GM19023 (cell line): ENCODE results near the gene PPM1D.

Experiments used
- ATAC-seq: cut with Tn5 transposase; IDR thresholded peaks from one replicate; pipeline ENCODE4 v1.9.1; 2021; ENCODE audit warnings: mild to moderate bottlenecking, moderate library complexity; ENCODE audit not compliant: unreplicated experiment

PPM1D gene

DNA sequence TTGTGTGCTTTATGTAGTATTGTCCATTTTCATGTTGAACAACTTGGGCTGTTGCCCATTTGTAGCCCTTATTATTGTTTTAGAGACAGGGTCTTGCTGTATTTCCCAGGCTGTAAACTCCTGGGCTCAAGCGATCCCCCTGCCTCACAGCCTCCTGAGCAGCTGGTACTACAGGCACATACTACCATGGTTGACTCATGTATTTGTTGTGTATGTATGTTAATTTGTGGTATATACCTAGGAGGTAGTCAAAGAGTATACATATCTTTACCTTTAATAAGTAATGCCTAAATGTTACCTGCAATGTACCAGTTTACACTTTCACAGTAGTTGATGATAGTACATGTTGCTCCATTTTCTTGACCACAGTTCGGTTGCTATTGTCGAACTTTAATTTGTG is 18.1 kb downstream of the PPM1D start:
- no peak for ATAC-seq

DNA sequence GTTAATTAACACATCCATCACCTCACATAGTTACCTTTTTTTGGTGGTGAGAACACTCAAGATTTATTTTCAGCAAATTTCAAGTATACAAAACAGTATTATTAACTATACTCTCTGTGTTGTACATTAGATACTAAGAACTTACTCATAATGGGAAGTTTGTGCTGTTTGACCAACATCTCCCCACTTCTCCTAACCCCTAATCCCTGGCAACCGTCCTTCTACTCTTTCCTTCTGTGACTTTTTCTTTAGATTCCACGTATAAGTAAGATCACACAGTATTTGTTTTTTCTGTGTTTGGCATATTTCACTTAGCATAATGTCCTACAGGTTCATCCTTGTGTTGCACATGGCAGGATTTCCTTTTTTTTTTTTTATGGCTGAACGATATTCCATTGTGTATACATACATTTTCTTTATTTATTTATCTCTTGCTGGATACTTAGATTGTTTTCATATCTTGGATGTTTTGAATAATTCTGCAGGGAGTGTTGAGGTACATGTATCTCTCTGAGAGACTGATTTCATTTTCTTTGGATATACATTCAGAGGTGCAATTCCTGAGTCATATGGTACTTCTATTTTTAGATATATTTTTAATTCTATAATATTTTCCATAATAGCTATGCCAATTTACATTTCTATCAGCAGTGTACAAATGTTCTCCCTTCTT is 19.0 kb downstream of the PPM1D start:
- ATAC-seq: no peak

DNA sequence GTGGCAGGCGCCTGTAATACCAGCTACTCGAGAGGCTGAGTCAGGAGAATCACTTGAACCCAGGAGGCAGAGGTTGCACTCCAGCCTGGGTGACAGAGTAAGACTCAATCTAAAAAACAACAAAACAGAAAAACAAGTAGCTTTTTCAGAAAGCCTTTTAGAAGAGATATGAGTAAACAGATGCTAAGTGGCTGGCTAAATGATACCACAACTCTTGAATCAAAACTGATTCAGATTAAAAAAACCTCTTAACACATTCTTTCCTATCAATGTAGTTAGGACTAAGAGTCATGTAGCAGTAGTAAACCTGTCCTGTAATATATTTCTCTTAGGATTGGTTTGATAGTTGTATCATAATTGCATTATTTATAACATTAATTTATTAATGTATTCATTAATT is 23.0 kb downstream of the PPM1D start:
- no peak for ATAC-seq

DNA sequence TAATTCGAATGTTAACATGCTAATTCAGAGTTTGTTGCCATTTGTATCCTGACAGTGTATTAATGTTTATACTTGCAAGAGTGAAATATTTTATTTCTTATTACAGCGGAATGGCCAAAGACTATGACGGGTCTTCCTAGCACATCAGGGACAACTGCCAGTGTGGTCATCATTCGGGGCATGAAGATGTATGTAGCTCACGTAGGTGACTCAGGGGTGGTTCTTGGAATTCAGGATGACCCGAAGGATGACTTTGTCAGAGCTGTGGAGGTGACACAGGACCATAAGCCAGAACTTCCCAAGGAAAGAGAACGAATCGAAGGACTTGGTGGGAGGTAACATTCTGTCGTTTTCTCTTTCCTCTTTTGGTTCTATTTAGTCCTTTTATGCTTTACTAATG is 23.4 kb downstream of the PPM1D start:
- no peak for ATAC-seq

DNA sequence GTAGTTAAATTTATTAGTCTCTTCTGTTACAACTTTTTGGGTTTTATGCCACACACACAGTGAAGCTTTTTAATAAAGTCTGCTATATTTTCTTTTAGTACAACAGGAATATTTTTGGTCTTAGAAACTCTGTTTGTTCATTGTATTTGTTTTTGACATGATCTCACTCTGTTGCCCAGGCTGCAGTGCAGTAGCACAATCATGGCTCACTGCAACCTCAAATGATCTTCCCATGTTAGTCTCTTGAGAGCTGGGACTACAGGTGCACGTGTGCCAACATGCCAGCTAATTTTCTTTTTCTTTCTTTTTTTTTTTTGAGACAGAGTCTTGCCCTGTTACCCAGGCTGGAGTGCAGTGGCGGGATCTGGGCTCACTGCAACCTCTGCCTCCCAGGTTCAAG is 27.1 kb downstream of the PPM1D start:
- ATAC-seq: no peak

DNA sequence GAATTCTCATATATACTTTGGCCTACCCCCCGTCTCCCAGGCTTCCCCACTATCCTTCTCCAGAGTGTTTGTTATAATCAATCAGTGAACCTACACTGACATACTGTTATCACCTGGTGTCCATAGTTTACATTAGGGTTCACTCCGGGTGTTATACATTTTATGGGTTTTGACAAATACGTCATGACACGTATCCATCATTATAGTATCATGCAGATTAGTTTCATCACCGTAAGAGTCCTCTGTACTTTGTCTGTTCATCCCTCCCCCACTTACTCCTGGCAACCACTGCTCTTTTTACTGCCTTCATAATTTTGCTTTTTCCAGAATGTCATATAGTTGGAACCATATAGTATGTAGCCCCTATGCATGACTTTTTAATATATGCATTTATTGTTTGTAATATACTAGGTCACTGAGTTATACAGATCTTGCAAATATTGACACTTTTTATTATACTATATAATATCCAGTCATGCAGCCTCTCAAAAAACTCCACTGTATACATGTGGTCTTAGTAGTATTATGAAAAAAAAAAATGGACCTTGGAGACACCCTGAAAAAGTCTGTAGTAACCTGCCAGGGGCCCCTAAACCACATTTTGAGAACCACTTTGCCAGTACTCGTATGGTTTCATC is 28.4 kb downstream of the PPM1D start:
- no peak for ATAC-seq

DNA sequence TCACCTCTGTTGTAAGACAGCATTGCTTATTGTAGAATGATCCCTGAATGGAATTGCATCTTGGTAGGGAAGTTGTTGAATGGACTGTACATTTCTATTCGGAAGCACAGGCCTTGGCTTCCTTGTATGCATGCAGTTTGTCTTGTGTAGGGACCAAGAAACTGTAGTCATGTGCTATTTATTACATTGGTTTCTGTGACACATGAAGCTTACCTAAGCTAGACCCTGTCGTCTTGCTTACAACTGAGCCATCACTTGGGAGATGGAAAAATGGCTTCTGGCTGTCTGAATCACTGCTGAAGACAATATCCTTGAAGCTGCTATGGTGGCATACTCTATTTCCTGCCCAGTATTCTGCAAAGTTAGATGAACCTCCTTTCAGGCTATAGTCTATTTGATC is 29.1 kb downstream of the PPM1D start:
- no peak for ATAC-seq

DNA sequence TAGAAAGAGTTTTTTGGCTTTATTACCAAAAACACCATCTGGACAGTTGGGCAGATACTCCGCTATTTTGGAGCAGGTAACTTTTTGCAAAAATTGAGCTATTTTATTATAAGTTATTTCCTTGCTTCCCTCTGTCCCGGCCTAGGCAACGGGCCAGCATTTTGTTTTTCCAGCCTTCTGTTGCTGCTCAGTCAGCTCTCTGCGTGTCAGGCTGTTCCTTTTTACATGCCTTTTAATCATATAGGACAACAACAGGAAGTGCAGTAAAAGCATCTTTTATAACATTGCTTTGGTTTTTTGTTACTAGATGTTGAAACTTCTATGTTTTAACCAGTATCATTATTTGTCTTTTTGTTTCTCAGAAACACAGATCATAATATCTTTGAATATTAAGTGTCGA is 30.4 kb downstream of the PPM1D start:
- ATAC-seq: no peak

DNA sequence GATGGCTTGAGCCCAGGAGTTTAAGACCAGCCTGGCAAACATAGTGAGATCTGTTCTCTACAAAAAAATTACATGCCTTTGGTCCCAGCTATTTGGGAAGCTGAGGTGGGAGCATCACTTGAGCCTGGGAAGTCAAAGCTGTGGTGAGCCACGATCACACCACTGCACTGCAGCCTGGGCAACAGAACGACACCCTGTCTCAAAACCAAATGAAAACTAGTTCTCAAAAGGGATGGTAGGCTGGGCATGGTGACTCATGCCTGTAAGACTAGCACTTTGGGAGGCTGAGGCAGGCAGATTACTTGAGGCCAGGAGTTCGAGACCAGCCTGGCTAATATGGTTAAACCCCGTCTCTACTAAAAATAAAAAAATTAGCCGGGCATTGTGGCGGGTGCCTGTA is 31.1 kb downstream of the PPM1D start:
- ATAC-seq: no peak

DNA sequence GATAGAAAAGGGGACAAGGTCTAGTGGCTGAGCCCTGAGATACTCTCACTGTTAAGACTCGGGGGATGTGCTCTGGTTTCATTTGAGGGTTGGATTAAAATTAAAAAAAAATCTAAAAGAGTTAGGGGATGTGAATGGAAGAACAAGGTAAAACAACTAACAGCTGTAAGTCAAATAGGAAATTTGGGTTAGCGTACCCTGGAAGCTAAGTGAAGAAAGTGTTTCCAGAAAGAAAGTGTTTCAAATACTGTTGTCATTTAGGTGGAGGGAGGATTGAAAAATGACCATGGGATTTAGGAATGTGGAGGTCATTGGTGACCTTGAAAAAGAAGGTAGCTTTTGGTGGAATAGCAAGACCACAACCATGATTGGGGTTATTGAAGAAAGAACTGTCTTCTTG is 37.7 kb downstream of the PPM1D start:
- no peak for ATAC-seq

DNA sequence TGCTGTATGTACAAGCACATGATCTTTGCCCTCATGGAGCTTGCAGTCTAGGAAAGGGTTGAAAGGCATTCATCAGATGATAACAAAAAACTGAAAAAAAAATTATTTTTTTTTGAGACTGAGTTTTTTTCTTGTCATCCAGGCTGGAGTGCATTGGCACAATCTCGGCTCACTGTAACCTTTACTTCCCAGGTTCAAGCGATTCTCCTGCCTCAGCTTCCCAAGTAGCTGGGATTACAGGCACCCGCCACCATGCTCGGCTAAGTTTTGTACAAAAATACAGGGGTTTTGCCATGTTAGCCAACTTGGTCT is 39.0 kb downstream of the PPM1D start:
- no peak for ATAC-seq

DNA sequence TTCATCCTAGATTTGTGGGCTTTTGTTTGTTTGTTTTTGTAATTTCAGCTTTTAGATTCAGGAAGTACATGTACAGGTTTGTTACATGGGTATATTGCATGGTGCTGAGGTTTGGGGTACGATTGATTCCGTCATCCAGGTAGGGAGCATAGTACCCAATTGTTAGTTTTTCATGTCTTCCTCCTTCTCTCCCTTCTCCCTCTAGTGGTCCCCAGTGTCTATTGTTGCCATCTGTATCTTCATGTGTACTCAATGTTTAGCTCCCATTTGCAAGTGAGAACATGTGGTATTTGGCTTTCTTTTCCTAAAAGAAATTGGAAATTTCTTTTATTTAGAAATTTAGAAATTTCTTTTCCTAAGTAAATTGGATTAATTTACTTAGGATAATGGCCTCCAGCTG is 40.5 kb downstream of the PPM1D start:
- ATAC-seq: no peak

DNA sequence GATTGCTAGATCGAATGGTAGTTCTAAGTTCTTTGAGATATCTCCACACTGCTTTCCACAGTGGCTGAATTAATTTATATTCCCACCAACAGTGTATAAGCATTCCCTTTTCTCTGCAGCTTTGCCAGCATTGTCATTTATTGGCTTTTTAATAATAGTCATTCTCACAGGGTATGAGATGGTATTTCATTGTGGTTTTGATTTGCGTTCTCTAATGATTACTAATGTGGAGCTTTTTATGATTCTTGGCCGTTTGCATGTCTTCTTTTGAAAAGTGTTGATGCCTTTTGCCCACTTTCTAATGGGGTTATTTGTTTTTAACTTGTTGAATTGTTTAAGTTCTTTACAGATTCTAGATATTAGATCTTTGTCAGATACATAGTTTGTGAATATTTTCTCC is 41.1 kb downstream of the PPM1D start:
- ATAC-seq: no peak

DNA sequence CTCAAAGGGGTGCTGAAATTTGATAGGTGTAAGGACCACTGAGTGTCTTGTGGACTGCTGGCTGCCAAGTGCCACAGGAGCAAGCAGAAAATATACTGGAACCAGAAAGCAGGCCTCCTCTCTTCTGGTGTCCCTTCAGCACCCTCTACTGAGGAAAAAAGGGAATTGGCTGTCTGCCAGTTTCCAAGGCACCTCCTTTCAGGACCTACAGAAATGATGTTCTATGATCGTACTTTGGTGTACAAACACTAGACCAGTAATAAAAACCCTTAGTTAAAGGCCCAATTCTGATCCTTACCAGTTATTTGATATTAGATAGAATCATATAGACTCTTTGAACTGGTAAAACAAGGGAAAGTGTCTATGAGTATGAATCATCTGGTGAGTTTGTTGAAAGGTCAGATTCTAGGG is 41.8 kb downstream of the PPM1D start:
- ATAC-seq: no peak

DNA sequence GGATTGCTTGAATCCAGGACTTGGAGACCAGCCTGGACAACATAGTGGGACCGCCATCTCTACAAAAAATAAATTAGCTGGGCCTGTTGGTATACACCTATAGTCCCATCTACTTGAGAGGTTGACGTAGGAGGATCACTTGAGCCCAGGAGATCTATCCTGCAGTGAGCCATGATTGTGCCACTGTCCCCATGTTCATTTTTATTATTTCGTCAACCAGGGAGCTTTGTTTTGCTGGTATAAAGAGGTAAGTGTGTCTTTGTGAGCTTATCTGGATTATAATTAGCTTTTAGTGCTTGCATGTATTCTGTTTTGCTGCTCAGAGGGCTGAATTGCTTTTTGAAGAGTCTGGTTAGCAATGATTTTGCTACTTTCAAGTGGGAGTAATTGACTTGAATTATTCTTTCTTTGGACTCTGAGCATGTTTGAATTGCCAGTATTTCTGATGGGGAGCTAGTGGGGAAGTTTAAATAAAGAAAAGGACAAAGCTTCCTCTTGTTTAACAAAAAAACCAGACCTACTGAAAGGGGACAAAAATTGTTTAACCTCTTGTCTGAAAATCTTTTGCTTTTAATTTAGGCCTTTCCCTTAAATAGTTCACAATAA is 46.0 kb downstream of the PPM1D start:
- ATAC-seq: no peak

DNA sequence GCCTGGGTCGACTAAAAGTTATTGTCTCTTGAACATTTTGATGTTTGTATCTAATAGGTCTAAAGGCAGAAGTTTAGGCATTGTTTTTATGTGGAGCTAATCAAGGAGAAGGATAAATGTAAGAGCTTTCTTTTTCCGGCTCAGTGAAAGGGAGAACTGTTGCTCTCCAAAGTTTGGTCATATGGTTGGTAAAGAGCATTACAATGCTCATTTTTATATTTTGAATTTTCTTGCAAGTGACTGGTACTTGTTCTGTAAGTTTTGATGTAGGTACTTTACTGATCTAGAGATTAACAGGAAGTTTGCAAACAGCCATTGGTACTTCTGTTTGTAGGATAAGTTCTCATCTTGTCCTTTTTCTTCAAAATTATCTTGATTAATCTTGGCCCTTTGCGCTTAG is 46.7 kb downstream of the PPM1D start:
- ATAC-seq: no peak

DNA sequence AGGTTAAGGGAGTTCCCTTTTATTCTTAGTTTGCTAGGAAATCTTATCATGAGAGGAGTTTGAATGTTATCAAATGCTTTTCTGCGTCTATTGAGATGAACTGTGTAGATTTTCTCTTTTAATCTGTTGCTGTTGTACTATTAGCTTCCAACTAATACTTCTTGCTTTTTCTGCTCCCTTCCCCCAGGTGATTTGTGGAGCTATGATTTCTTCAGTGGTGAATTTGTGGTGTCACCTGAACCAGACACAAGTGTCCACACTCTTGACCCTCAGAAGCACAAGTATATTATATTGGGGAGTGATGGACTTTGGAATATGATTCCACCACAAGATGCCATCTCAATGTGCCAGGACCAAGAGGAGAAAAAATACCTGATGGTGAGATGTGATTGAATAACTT is 47.7 kb downstream of the PPM1D start:
- no peak for ATAC-seq

DNA sequence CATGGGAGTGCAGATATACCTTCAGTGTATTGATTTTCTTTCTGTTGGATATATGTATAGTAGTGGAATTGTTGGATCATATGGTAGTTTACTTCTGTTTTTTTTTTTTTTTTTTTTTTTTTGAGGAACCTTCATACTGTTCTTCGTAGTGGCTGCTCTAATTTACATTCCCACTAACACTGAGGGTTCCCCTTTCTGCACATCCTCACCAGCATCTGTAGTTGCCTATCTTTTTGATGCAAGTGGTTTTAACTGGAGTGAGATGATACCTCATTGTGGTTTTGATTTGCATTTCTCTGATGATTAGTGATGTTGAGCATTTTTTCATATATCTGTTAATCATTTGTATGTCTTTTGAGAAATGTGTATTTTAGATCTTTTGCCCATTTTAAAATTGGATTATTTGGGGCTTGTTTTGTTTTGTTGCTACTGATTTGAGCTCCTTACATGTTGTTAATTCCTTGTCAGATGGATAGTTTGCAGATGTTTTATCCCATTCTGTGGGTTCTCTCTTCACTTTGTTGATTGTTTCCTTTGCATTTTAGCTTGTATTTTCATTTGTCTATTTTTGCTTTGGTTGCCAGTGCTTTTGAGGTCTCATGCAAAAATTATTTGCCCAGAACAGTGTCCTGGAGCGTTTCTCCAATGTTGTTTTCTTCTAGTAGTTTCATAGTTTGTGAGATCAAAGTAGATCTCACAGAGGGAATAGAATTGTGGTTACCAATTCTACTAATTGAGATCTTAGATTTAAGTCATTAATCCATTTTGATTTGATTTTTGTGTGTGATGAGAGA is 52.7 kb downstream of the PPM1D start:
- ATAC-seq: peak; percentile 91

DNA sequence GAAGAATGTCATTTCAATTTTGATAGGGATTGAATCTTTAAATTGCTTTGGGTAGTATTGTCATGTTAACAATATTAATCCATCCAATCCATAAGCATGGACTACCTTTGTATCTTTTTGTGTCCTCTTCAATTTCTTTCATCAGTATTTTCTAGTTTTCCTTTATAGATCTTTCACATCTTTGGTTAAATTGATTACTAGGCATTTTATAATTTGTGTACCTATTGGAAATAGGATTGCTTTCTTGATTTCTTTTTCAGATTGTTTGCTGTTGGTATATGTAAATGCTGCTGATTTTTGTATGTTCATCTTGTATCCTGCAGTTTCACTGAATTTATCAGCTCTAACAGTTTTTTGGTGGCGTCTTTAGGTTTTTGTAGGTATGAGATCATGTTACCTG is 53.6 kb downstream of the PPM1D start:
- ATAC-seq: no peak

DNA sequence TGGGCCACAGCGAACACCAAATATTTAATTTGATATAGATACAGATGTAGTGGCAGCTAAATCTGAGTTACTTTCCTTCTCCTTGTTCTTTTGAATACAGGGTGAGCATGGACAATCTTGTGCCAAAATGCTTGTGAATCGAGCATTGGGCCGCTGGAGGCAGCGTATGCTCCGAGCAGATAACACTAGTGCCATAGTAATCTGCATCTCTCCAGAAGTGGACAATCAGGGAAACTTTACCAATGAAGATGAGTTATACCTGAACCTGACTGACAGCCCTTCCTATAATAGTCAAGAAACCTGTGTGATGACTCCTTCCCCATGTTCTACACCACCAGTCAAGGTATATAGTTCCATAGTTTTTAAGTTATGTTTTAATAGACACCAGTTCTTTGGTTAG is 56.5 kb downstream of the PPM1D start:
- ATAC-seq: no peak

DNA sequence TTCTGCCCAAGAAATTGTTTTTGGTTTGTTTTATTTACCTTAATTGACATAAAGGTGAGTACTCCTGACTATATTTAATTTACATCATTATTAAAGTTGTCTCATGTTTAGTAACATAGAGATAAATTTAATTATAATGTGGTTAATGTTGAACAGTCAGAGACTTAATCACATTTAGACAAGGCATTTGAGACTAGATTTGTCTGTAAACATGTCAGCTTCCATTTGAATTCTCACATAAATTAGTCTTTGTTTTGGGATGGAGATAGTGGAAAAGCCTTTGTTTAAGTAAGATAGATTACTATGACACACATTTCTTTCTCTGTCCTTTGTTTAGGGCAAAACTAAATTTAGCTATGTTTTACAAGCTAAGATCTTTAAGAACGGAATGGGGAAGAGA is 59.2 kb downstream of the PPM1D start:
- ATAC-seq: no peak

DNA sequence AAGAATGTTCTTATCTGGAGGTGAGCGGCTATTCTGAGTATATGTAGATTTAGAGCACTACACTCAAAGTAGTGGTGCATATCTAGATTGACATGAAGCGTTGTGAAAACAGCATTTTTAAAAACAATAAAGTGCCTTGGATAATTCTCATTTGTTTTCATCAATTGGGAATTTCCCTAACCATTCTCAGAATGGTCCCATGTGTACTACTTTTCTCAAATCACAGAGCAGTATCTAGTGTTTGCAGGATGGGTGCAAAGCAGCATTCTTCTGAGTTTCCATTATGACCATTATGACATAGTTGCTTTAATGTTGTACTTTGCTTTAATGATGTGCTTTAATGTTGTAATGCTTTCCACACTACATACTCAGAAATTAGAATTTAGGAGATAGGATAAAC is 61.5 kb downstream of the PPM1D start:
- ATAC-seq: no peak
